Measurements from ENCODE around the gene MTRR.

MTRR gene

DNA sequence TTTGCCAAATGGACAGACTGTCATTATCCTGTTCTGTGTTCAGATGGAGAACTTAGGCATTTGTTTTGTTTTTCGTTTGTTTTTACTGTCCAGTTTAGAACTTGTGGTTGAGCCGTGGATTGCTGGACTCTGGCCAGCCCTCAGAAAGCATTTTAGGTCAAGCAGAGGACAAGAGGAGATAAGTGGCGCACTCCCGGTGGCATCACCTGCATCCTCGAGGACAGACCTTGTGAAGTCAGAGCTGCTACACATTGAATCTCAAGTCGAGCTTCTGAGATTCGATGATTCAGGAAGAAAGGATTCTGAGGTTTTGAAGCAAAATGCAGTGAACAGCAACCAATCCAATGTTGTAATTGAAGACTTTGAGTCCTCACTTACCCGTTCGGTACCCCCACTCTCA, 8.9 kb downstream of the MTRR start:
- Histone ChIP-seq H3K79me2 (peaks cover 11% of the 10 kb centered on the region), H2AFZ (no peak overlapping the region), H3K9ac (no peak overlapping the region), H3K4me3 (ENCODE audit: low read depth, low read length) (no peak overlapping the region), H3K9me3 (ENCODE audit: control insufficient read depth, low read length) (no peaks in the 10 kb centered on the region), H3K36me3 (ENCODE audit: control insufficient read depth, insufficient read depth, low read length) (no peaks in the 10 kb centered on the region), H3K27ac (no peak overlapping the region), H3K4me1 (no peaks in the 10 kb centered on the region), H3K27me3 (ENCODE audit: control insufficient read depth, insufficient read depth, low read length) (no peaks in the 10 kb centered on the region), H3K4me2 (ENCODE audit: low read length) (no peak overlapping the region)
- TF ChIP-seq CTCF (IDR thresholded peaks at IDR 0.05), result no peak

GRCh38 chr5:7878381-7878873, 9.5 kb downstream of the MTRR start:
- Histone ChIP-seq H3K9ac (no peak overlapping the region), H2AFZ (no peak overlapping the region), H3K4me2 (ENCODE audit: low read length) (no peak overlapping the region), H3K79me2 (peaks cover 11% of the 10 kb centered on the region), H3K27me3 (ENCODE audit: control insufficient read depth, insufficient read depth, low read length) (no peaks in the 10 kb centered on the region), H3K27ac (no peak overlapping the region), H3K4me1 (no peaks in the 10 kb centered on the region), H3K4me3 (ENCODE audit: low read depth, low read length) (no peak overlapping the region), H3K9me3 (ENCODE audit: control insufficient read depth, low read length) (no peaks in the 10 kb centered on the region), H3K36me3 (ENCODE audit: control insufficient read depth, insufficient read depth, low read length) (no peaks in the 10 kb centered on the region)
- no peak for TF ChIP-seq CTCF (IDR thresholded peaks at IDR 0.05)

DNA sequence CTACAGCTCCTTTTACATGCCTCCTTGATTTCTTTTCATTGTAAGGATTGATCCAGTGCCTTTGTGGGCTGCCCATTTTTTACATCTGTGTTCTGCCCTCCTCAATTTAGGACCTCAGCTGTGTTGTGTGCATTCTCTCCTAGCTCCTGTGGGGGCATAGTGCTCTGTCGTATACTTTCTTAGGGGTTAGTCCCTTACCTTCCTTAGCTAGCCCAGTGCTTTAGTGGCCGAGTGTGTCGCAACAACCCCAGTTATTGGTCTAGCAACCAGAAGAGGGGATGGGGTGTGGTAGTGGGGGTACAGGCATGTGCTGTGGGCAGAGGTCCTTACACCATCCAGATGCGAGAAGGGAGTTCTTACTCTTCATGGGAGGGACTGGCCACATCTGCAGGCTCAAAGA, 12.1 kb downstream of the MTRR start:
- H3K36me3 ChIP-seq (ENCODE audit: control insufficient read depth, insufficient read depth, low read length), result no peaks in the 10 kb centered on the region
- no peaks in the 10 kb centered on the region for H3K27me3 ChIP-seq (ENCODE audit: control insufficient read depth, insufficient read depth, low read length)
- H3K9me3 ChIP-seq (ENCODE audit: control insufficient read depth, low read length), result no peaks in the 10 kb centered on the region
- H3K9ac ChIP-seq, result no peak overlapping the region
- peaks cover 11% of the 10 kb centered on the region for H3K79me2 ChIP-seq
- no peak for TF ChIP-seq CTCF (IDR thresholded peaks at IDR 0.05)
- no peak overlapping the region for H3K4me2 ChIP-seq (ENCODE audit: low read length)
- H3K4me3 ChIP-seq (ENCODE audit: low read depth, low read length), result no peak overlapping the region
- no peak overlapping the region for H3K27ac ChIP-seq
- no peaks in the 10 kb centered on the region for H3K4me1 ChIP-seq
- H2AFZ ChIP-seq, result no peak overlapping the region

DNA sequence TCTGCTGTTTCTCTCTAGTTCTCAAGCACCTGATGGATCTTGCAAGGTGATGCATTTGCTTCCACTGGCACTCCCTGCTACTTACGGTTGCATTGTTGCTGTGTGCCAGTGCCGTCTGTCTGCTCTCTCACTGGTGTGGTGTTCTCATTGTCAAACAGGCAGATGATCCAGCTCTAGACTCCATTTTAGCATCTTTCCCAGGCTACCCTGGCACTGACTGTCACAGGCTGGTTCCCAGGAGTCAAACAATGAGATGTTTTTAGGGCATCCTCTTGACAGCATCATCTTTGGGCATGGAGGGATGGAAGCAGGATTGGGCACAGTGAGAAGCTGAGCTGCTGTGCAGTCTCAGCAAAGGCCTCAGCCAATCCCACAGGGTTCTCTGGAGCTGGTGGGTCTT, 12.9 kb downstream of the MTRR start:
- Histone ChIP-seq H3K9me3 (ENCODE audit: control insufficient read depth, low read length) (no peaks in the 10 kb centered on the region), H3K4me2 (ENCODE audit: low read length) (no peak overlapping the region), H3K4me1 (no peaks in the 10 kb centered on the region), H3K27me3 (ENCODE audit: control insufficient read depth, insufficient read depth, low read length) (no peaks in the 10 kb centered on the region), H3K9ac (no peak overlapping the region), H3K27ac (no peak overlapping the region), H3K79me2 (peaks cover 8% of the 10 kb centered on the region), H2AFZ (no peak overlapping the region), H3K36me3 (ENCODE audit: control insufficient read depth, insufficient read depth, low read length) (no peaks in the 10 kb centered on the region), H3K4me3 (ENCODE audit: low read depth, low read length) (no peak overlapping the region)
- TF ChIP-seq CTCF (IDR thresholded peaks at IDR 0.05), result no peak

- H3K9ac ChIP-seq, result no peak overlapping the region
- no peaks in the 10 kb centered on the region for H3K9me3 ChIP-seq (ENCODE audit: control insufficient read depth, low read length)
- no peak overlapping the region for H3K4me3 ChIP-seq (ENCODE audit: low read depth, low read length)
- no peaks in the 10 kb centered on the region for H3K36me3 ChIP-seq (ENCODE audit: control insufficient read depth, insufficient read depth, low read length)
- H3K4me2 ChIP-seq (ENCODE audit: low read length), result no peak overlapping the region
- H2AFZ ChIP-seq, result no peak overlapping the region
- TF ChIP-seq CTCF (IDR thresholded peaks at IDR 0.05), result no peak
- peaks cover 8% of the 10 kb centered on the region for H3K79me2 ChIP-seq
- H3K27ac ChIP-seq, result no peak overlapping the region
- H3K27me3 ChIP-seq (ENCODE audit: control insufficient read depth, insufficient read depth, low read length), result no peaks in the 10 kb centered on the region
- no peaks in the 10 kb centered on the region for H3K4me1 ChIP-seq
Observed at GRCh38 chr5:7882926-7883325, 14.0 kb downstream of the MTRR start.
